SK-N-MC (cell line): ENCODE measurements around the gene WDR47.

Experiments
- DNase-seq: peaks from one replicate; pipeline ENCODE4 v3.0.0-alpha.2; 2011; ENCODE audit warnings: low read depth, low spot score
- H3K27ac ChIP-seq: fragments of 200-600 bp; sonication (generic); 2 replicates; pipeline ENCODE4 v1.5.1; 2016; ENCODE audit warnings: mixed run types
- H3K36me3 ChIP-seq: fragments of 200-600 bp; sonication (generic); 2 replicates; pipeline ENCODE4 v1.6.1; 2017; ENCODE audit warnings: antibody characterized with exemption, low read length, mixed read lengths; ENCODE audit not compliant: insufficient read depth
- H3K4me3 ChIP-seq: fragments of 200-600 bp; sonication (generic); 2 replicates; pipeline ENCODE4 v1.5.1; 2016
- H3K9ac ChIP-seq: fragments of 200-600 bp; sonication (generic); 2 replicates; pipeline ENCODE4 v1.8.0; 2017; ENCODE audit warnings: mixed run types, mixed read lengths; ENCODE audit not compliant: insufficient read length
- H3K9me3 ChIP-seq: fragments of 200-600 bp; sonication (generic); 2 replicates; pipeline ENCODE4 v1.6.1; 2017; ENCODE audit warnings: low read depth, mild to moderate bottlenecking, antibody characterized with exemption, low read length, moderate library complexity, mixed read lengths
- EZH2 ChIP-seq: fragments of 200-600 bp; sonication (generic); IDR thresholded peaks from one replicate; pipeline ENCODE4 v1.6.1; 2017; ENCODE audit warnings: antibody characterized with exemption
- FOXP2 ChIP-seq: optimal IDR thresholded peaks from 2 replicates; pipeline ENCODE3; 2011; ENCODE audit warnings: mild to moderate bottlenecking, moderate library complexity; ENCODE audit not compliant: insufficient read depth; ENCODE audit errors: extremely low read length, control extremely low read depth
- POLR2AphosphoS5 ChIP-seq: IDR thresholded peaks from 2 replicates; pipeline ENCODE4 v1.6.1; 2012; ENCODE audit warnings: mild to moderate bottlenecking, low read depth, low read length, borderline replicate concordance

The WDR47 gene

DNA sequence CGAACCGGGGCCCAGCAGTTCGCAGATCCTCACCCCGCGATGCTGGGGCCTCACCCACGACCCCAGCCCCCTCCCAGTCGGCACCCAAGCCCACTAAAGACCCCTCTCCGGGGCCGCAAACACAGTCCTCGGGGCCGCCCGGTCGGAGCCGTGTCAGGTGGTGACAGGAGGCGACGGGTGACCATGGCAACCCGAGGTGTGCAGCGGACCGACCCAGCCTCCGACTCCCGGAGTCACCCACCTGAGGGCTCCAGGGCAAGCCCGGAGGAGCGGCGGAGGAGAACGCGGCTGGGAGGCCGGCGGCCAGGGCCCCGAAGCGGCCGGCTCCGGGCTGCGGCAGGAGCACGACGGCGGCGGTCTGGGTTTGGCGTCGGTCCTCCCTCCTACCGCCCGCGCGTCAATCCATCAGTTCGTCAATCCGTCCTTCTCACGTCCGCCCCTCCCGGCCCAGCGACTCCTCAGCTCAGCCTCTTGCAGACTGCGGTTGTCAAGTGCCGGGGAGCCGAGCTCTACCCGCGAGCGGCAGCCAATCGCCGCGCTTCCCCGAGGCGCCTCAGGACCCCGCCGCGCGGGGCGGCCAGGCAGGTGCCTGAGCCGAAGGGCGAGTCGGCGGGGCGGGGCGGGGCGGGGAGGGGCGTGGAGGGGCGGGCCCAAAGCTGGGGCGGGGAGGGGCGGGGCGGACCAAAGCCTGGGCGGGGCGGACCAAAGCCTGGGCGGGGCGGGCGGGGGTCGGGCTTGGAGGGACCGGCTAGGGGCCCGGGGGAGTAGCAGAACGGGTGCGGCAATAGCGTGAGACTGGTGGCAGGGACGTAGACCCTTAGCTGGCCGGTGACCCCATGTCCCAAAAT is at the start of gene WDR47:
Gene WDR47 (minus strand): TSS at position 482 of the 848 bp plus-strand sequence. CDS start 18,590 bp downstream, outside the sequence.
- no peaks in the 10 kb centered on the region for H3K36me3 ChIP-seq
- DNase-seq: peak; percentile 72
- H3K4me3 ChIP-seq: peak within 1 kb of the TSS; percentile 85
- H3K27ac ChIP-seq: no peak within 1 kb of the TSS
- TF ChIP-seq EZH2: no peak
- TF ChIP-seq FOXP2: peak; percentile 52
- peak; percentile 98 for TF ChIP-seq POLR2AphosphoS5
- no peaks in the 10 kb centered on the region for H3K9me3 ChIP-seq
- peak within 1 kb of the TSS; percentile 84 for H3K9ac ChIP-seq

- H3K27ac ChIP-seq: peak overlapping the region; percentile 70
- DNase-seq: no peak
- TF ChIP-seq POLR2AphosphoS5 (no peak), EZH2 (no peak), FOXP2 (no peak)
These were observed 49.4 kb upstream of the WDR47 start for GRCh38 chr1:109091078-109091838.

DNA sequence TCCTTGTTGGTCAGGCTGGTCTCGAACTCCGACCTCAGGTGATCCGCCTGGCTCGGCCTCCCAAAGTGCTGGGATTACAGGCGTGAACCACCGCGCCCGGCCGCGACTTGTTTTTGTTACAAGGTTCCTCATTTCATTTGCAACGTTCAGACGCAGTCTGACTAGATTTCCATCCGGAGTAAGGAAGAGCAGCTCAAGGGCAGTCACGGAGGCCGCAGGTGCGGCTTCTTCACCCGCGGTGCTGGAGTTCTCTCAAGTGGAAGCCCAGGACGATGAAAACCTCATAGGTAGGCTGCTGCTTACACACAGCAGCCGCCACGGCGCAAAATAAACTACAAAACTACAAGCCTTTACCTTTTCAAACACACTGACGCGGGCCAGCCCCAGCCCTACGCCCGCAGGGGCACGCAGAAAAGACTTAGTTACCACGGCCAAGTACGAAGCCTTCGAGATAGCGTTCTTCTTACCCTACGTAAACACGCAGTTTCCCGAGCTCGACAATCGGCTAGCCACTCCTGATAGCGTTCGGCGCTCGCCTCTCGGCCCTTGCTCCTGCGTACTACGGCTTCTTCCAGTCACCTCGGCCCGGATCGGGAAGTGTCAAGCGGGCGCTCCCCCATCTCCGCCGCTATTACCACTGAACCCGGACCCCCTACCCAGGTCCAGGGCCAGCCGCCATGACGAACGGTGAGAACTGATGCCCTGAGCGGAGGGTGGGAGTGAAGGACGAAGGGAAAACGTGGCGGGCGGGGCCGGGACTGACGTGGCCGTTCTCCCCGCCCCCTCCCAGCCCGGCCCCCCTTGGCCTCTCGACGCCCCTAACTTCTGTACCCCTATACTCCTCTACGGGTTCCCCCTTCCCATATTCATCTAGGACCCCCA is 48.5 kb upstream of the WDR47 start, which contains the start of gene TMEM167B:
Gene TMEM167B (plus strand): TSS at position 569 of the 882 bp plus-strand sequence. CDS start 109 bp downstream, at position 678.
- Histone ChIP-seq H3K4me3 (peak within 1 kb of the TSS; percentile 98), H3K9ac (peak within 1 kb of the TSS; percentile 93), H3K9me3 (no peaks in the 10 kb centered on the region), H3K36me3 (peaks cover 19% of the 10 kb centered on the region), H3K27ac (peak within 1 kb of the TSS; percentile 70)
- DNase-seq: peak; percentile 71
- TF ChIP-seq POLR2AphosphoS5 (peak; percentile 77), FOXP2 (peak; percentile 94), EZH2 (no peak)

More at GRCh38 chr1:109091078-109091838, 49.4 kb upstream of the WDR47 start:
- H3K36me3 ChIP-seq: peaks cover 22% of the 10 kb centered on the region
- no peaks in the 10 kb centered on the region for H3K9me3 ChIP-seq
- H3K4me3 ChIP-seq: peak overlapping the region; percentile 98
- H3K9ac ChIP-seq: peak overlapping the region; percentile 93

- Histone ChIP-seq H3K9ac (no peak overlapping the region), H3K4me3 (peak overlapping the region; percentile 15; the same call in 1 of the 2 replicates), H3K36me3 (peaks cover 14% of the 10 kb centered on the region), H3K9me3 (no peaks in the 10 kb centered on the region), H3K27ac (no peak overlapping the region)
- DNase-seq: no peak
- TF ChIP-seq FOXP2 (no peak), EZH2 (no peak), POLR2AphosphoS5 (no peak)
These were observed 47.5 kb upstream of the WDR47 start for GRCh38 chr1:109089242-109090015.

DNA sequence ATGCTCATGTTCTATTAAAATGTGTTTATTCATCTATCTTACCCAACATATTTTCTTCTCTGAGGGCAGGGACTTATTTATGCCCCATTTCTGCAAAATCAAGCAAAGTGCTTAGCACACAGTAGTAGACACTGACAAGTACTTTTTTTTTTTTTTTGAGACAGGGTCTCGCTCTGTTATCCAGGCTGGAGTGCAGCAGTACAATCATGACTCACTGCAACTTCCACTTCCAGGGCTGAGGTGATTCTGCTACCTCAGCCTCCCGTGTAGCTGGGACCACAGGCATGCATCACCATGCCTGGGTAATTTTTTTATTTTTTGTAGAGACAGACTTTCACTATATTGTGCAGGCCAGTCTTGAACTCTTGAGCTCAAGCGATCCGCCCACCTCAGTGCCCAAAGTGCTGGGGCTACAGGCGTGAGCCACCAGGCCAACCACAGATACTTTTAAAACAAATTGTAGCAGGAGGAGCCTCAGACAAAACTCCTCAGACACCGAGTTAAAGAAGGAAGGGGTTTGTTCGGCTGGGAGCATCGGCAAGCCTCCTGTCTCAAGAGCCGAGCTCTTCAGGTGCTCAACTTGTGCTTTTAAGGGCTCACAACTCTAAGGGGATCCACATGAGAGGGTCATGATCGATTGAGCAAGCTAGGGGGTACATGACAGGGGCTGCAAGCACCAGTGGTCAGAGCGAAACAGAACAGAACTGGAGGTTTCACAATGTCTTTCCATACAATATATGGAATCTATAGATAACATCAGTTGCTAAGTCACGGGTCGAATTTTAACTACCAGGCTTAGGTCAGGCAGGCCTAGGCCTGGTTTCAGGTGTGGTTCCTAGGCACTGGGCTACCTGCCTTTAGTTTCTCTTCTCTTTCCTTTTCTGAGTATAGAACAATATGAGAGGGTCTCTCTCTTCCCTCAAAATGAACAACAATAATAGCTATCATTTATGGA is 42.9 kb upstream of the WDR47 start:
- Histone ChIP-seq H3K36me3 (no peaks in the 10 kb centered on the region), H3K9me3 (no peaks in the 10 kb centered on the region), H3K9ac (no peak overlapping the region), H3K27ac (no peak overlapping the region), H3K4me3 (no peak overlapping the region)
- no peak for DNase-seq
- no peak for TF ChIP-seq POLR2AphosphoS5

DNA sequence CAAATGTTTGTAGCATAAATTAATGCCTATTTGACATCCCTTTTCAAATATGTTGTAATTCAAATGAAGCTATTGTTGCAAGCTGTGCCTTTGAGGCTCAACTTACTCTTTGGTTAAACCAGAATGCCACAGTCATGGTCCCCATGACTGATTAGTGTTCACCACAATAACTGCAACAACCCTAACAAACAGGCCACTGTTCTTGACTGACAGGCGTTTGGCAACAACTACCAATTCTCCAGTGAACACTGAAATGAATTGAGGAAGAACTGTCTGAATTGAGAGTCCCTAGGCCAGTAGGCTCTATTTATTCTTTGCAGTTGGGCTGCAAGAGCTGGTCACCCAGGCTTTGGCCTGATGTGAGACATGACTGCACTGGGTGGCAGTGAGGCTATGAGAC is 42.0 kb upstream of the WDR47 start:
- DNase-seq: no peak
- no peak for TF ChIP-seq EZH2
- TF ChIP-seq POLR2AphosphoS5: no peak
- no peak for TF ChIP-seq FOXP2
- H3K9ac ChIP-seq: no peak overlapping the region

GRCh38 chr1:109083501-109083900 is 41.6 kb upstream of the WDR47 start:
- Histone ChIP-seq H3K27ac (peak overlapping the region; percentile 5; the same call in 1 of the 2 replicates), H3K9me3 (no peaks in the 10 kb centered on the region), H3K36me3 (no peaks in the 10 kb centered on the region), H3K9ac (no peak overlapping the region), H3K4me3 (no peak overlapping the region)
- no peak for DNase-seq
- TF ChIP-seq EZH2 (no peak), FOXP2 (no peak), POLR2AphosphoS5 (no peak)

More for the DNA sequence above, 42.0 kb upstream of the WDR47 start:
- Histone ChIP-seq H3K9me3 (no peaks in the 10 kb centered on the region), H3K27ac (peak overlapping the region; percentile 5; the same call in 1 of the 2 replicates), H3K36me3 (no peaks in the 10 kb centered on the region), H3K4me3 (no peak overlapping the region)
